Breast epithelium (tissue), 4 donors: ENCODE measurements around the gene KCTD18. TPM values are rescaled to one million over a fixed set of nuclear protein-coding genes. Genes with fewer than 3 reads are reported as not detected.

Source experiments
- DNase-seq, 2 donors: peaks; one replicate each; pipeline ENCODE4 v3.0.0-alpha.2; 2019; ENCODE audit warnings: low spot score in 2 of 2
- H3K27ac ChIP-seq, 2 donors: fragments of 200-600 bp; sonication (generic) in 1 of 2; one replicate each; pipeline ENCODE4 v1.5.1; 2016 to 2019; ENCODE audit warnings: mild to moderate bottlenecking in 1 of 2
- H3K27me3 ChIP-seq, 2 donors: fragments of 200-600 bp; sonication (generic) in 1 of 2; one replicate each; pipeline versions ENCODE4 v1.5.1 to v1.6.0; 2017 to 2019; ENCODE audit warnings: control low read depth in 1 of 2, mild to moderate bottlenecking in 1 of 2
- H3K36me3 ChIP-seq: fragments of 200-600 bp; one replicate; pipeline ENCODE4 v1.5.1; 2019
- H3K4me1 ChIP-seq, 2 donors: fragments of 200-600 bp; sonication (generic); one replicate each; pipeline ENCODE4 v1.5.1; 2016 to 2019; ENCODE audit warnings: control low read depth in 1 of 2
- H3K4me3 ChIP-seq, 3 donors: fragments of 200-600 bp; sonication (generic); 1 replicate in 2 of 3; 2 replicates in 1 of 3; pipeline ENCODE4 v1.5.1; 2016 to 2019; ENCODE audit warnings: mild to moderate bottlenecking in 3 of 3, moderate library complexity in 2 of 3
- H3K9me3 ChIP-seq, 2 donors: fragments of 200-600 bp; sonication (generic) in 1 of 2; one replicate each; pipeline ENCODE4 v1.5.1; 2016 to 2019; ENCODE audit warnings: control low read depth in 1 of 2
- POLR2A ChIP-seq: fragments of 450-650 bp; IDR thresholded peaks from one replicate; pipeline ENCODE4 v1.6.1; 2016; ENCODE audit warnings: antibody characterized with exemption, mild to moderate bottlenecking, moderate library complexity
- POLR2AphosphoS5 ChIP-seq, 3 donors: sonication (generic); formaldehyde crosslinking; IDR thresholded peaks; one replicate each; pipeline ENCODE4 v1.6.1; 2017; ENCODE audit warnings: antibody characterized with exemption in 3 of 3
- intact Hi-C: fragments of 100-400 bp; cut with DNase I; formaldehyde crosslinking; loops from one replicate; pipeline ENCODE4 v1.15.1; 2023; ENCODE audit warnings: low total_unique reads
- total RNA-seq, 3 donors: library from RNA; depleted of rRNA; stranded (reverse); fragments of >200 nt; gene quantifications; one replicate each; pipeline ENCODE4 v1.1.0, GENCODE V29; 2016
- TF ChIP-seq, protein P1 (sequence below), 3 donors: fragments of 450-650 bp; IDR thresholded peaks; one replicate each; pipeline ENCODE4 v1.5.1; 2016 to 2017; ENCODE audit warnings: antibody characterized with exemption in 3 of 3, mild to moderate bottlenecking in 3 of 3, moderate library complexity in 3 of 3

Gene KCTD18
- total RNA-seq, 3 donors from 2014 or later: 15.7 to 28.2 (median 23.3) TPM

DNA sequence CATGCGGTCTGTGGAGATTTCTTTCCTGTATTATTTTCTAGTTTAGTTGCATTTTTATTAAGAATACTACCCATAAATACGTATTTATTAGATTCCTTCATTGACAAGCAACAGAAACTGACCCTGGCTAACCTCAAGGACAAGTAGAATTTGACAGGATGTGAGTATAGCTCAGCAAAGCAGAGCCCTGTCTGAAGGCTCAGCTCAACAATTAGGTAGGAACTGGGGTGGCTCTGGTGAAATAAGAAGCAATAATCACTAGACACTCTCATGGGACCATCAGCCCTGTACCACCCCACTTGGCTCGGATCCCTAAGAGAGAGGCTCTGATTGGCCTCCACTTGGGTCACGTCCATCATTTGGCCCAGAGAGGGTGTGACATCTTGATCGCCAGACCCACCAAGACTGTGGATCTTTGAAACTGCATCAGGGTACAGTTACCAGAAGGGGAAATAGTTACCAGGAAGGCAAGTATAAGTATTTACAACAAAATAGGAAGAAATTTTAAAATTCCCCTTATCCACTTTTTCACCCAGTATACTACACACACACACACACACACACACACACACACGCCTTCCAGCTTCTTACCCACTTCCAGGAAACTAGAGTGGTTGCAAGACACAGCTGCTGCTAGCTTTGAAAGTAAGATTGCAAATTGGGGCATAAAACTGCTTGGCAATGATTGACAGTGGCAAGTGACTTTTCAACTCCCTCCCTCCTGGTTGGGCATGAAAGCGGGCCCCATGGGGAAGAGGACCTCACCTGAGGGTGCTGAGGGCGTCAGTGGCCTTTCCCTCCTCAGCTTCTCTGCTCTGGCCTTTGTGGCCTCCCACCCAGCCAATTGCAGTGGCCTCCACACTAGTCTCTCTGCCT lies 41.8 kb downstream of the KCTD18 start:
- H3K27me3 ChIP-seq: no peaks in the 10 kb centered on the region
- intact Hi-C loops: no loop called here
- H3K4me1 ChIP-seq: no peaks in the 10 kb centered on the region
- H3K36me3 ChIP-seq: no peaks in the 10 kb centered on the region
- H3K27ac ChIP-seq: peak overlapping the region; percentile 65 to 84
- no peak overlapping the region for H3K4me3 ChIP-seq
- no peak for TF ChIP-seq POLR2AphosphoS5 (IDR thresholded peaks at IDR 0.05)
- TF ChIP-seq, protein P1, sequence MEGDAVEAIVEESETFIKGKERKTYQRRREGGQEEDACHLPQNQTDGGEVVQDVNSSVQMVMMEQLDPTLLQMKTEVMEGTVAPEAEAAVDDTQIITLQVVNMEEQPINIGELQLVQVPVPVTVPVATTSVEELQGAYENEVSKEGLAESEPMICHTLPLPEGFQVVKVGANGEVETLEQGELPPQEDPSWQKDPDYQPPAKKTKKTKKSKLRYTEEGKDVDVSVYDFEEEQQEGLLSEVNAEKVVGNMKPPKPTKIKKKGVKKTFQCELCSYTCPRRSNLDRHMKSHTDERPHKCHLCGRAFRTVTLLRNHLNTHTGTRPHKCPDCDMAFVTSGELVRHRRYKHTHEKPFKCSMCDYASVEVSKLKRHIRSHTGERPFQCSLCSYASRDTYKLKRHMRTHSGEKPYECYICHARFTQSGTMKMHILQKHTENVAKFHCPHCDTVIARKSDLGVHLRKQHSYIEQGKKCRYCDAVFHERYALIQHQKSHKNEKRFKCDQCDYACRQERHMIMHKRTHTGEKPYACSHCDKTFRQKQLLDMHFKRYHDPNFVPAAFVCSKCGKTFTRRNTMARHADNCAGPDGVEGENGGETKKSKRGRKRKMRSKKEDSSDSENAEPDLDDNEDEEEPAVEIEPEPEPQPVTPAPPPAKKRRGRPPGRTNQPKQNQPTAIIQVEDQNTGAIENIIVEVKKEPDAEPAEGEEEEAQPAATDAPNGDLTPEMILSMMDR (IDR thresholded peaks at IDR 0.05): no peak
- no peaks in the 10 kb centered on the region for H3K9me3 ChIP-seq
- no peak for DNase-seq

DNA sequence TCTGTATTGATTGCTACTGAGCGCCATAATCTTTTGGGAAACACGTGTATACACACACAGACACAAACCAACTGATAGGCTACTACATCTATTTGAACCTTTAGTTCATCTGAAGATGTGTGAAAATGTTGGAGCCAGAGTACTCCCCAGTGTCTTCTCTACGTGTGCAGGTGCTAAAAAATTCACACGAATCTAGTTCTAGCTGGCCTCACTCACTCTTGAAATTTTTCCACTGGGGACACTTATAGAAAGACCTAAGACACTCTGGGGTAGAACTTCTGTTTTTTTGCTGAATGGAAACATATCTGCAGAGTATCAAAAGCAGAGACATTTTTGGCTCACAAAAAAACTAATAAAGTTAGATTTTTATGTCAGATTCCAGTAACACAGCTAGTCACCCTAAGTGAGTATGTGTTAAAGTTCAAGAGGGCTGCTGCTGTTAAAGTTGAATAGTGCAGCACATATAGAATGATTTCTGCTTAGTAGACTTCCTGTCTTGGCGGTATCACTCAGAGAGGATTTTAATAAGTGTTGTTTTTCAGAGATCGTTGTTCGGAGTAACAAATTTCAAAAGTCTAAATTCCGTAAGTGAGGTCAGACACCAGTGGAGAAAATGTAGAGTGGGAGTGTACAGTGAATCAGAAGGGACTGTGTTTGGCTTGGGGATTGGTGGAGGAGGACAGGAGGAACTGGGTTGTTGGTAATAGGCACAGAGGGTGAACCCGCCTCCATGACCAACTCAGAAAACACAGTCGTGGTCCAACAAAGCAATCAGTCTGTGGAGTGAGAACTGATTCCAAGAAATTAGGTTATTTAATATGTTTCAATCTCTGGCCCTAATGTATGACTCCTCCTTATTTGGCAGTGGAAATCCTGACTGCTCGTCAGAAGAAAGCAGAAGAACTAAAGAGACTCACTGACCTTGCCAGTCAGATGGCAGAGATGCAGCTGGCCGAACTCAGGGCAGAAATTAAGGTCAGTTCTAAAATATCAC lies 43.1 kb downstream of the KCTD18 start:
- intact Hi-C loops: no loop called here
- no peak for DNase-seq
- Histone ChIP-seq H3K36me3 (no peaks in the 10 kb centered on the region), H3K4me1 (no peaks in the 10 kb centered on the region), H3K9me3 (no peaks in the 10 kb centered on the region), H3K27me3 (no peaks in the 10 kb centered on the region), H3K4me3 (peak overlapping the region in 1 of 3 donors; percentile 0), H3K27ac (peak overlapping the region; percentile 65 to 84)
- TF ChIP-seq POLR2AphosphoS5 (IDR thresholded peaks at IDR 0.05): no peak
- TF ChIP-seq POLR2A: no peak
- TF ChIP-seq, protein P1 (IDR thresholded peaks at IDR 0.05): no peak

DNA sequence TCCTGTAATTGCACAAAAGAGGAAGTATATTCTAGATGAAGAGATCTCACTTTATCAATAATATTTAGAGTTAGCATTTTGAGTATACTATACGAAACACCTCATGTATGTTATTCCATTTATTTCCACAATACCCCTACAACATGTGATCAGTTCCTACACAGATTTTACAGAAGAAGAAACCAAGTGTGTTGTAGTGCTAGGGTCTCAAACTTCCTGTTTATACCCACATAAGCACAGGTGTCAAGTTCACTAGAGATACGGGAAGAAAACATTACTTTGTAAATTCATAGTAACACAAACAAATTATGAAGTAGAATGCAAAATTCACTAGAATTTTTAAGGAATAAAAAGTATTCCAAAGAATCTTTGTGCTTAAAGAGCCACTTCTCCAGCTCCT lies 46.4 kb downstream of the KCTD18 start:
- Histone ChIP-seq H3K36me3 (no peaks in the 10 kb centered on the region), H3K4me1 (no peaks in the 10 kb centered on the region)
- intact Hi-C loops: no loop called here

DNA sequence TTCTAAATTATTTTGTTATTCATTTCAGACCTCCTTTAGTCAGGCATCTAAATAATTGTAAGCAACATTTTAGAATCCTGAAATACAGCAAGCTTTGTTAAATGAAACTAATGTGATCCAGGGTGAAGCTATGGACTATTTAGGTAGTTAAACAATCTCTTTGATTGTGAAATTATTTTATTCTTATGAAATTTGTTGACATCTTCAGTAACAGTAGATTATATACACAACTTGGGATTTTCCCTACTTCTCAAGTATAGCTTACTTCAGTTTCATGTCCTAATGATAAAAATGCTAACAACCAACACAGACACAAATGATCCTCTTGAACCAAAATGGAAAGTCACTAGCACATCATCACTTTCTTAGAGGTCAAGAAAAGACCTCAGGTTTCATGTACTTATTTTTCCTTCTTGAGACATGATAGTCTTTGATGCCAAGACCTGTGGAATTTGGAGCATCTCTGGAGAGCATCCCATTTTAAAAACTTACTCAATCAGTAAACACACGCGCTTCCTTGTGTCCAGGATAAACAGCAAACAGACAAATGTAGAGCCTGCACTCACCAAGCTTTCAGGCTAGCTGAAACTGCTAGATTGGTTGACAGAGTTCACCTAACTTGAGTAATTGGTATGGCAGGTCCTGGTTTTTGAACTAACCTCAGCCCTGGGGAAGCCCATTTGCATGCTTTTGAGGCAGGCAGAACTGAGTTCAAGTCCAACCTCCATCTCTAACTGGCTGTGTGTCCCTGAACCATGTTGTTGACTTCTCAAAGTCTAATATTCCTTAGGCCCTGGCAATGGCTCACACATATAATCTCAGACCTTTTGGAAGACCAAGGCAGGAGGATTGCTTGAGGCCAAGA lies 47.8 kb downstream of the KCTD18 start:
- Histone ChIP-seq H3K4me3 (no peak overlapping the region), H3K27ac (no peak overlapping the region), H3K27me3 (no peaks in the 10 kb centered on the region), H3K9me3 (no peaks in the 10 kb centered on the region), H3K36me3 (no peaks in the 10 kb centered on the region), H3K4me1 (no peaks in the 10 kb centered on the region)
- no peak for DNase-seq
- TF ChIP-seq, protein P1 (IDR thresholded peaks at IDR 0.05): no peak
- TF ChIP-seq POLR2AphosphoS5 (IDR thresholded peaks at IDR 0.05): no peak
- no peak for TF ChIP-seq POLR2A
- intact Hi-C loops: no loop called here

More for the DNA sequence above, 46.4 kb downstream of the KCTD18 start:
- DNase-seq: no peak
- TF ChIP-seq, protein P1 (IDR thresholded peaks at IDR 0.05): no peak
- TF ChIP-seq POLR2AphosphoS5 (IDR thresholded peaks at IDR 0.05): no peak
- TF ChIP-seq POLR2A: no peak
- no peaks in the 10 kb centered on the region for H3K9me3 ChIP-seq
- no peak overlapping the region for H3K27ac ChIP-seq
- H3K4me3 ChIP-seq: no peak overlapping the region
- H3K27me3 ChIP-seq: no peaks in the 10 kb centered on the region
